HepG2 (cell line): ENCODE measurements around the gene SLC27A3. TPM values are rescaled to one million over a fixed set of nuclear protein-coding genes. Genes with fewer than 3 reads are reported as not detected.

Source experiments
- GABPA ChIP-seq, 2 experiments: IDR thresholded peaks; 2 replicates each; pipeline ENCODE4 v1.6.1; 2011 to 2016; ENCODE audit warnings: low read depth in 2 of 2, low read length in 1 of 2, missing biosample characterization in 1 of 2, missing genetic modification characterization in 1 of 2
- KLF13 ChIP-seq: sonication (generic); formaldehyde crosslinking; IDR thresholded peaks from 2 replicates; pipeline ENCODE4 v1.4.0; 2020; ENCODE audit warnings: mild to moderate bottlenecking, missing genetic modification reagents
- POLR2A ChIP-seq, 2 experiments: IDR thresholded peaks; 2 replicates each; pipeline ENCODE4 v1.6.1; 2011; ENCODE audit warnings: low read depth in 2 of 2, low read length in 2 of 2, mild to moderate bottlenecking in 1 of 2, moderate library complexity in 1 of 2; ENCODE audit not compliant: insufficient read depth in 1 of 2
- SOX6 ChIP-seq, 2 experiments: fragments of 450-650 bp in 1 of 2; sonication (generic) in 1 of 2; formaldehyde crosslinking in 1 of 2; IDR thresholded peaks; 2 replicates each; pipeline versions ENCODE4 v1.4.0 to v1.6.1; 2017 to 2020; ENCODE audit warnings: antibody characterized with exemption in 1 of 2, mild to moderate bottlenecking in 1 of 2, missing genetic modification reagents in 1 of 2
- ZNF7 ChIP-seq: IDR thresholded peaks from 2 replicates; pipeline ENCODE4 v1.6.1; 2016; ENCODE audit warnings: missing biosample characterization, missing genetic modification reagents
- ZNF839 ChIP-seq: sonication (generic); formaldehyde crosslinking; IDR thresholded peaks from 2 replicates; pipeline ENCODE4 v1.4.0; 2020; ENCODE audit warnings: missing genetic modification reagents, mild to moderate bottlenecking, borderline replicate concordance
- polyA plus RNA-seq, 8 experiments: library from polyadenylated mRNA; depleted of rRNA in 3 of 8; stranded (reverse) in 7 of 8; unstranded in 1 of 8; fragments of >200 nt; fragmentation: Illumina TruSeq in 4 of 8; extraction: Trizol in 4 of 8; gene quantifications; 2 replicates each; pipeline versions ENCODE4 v1.2.1 to v1.2.3, GENCODE V29; 2011 to 2016; ENCODE audit warnings: low read depth in 4 of 8, missing spikeins in 1 of 8, mixed read lengths in 1 of 8; ENCODE audit not compliant: insufficient read depth in 1 of 8
- total RNA-seq, 5 experiments: library from RNA; depleted of rRNA; stranded (reverse); fragments of >200 nt; fragmentation: Illumina TruSeq; extraction: Trizol; gene quantifications; 2 replicates each; pipeline ENCODE4 v1.2.3, GENCODE V29; 2016; ENCODE audit warnings: low read depth in 1 of 5
- TF ChIP-seq, protein P1 (sequence below): sonication (generic); formaldehyde crosslinking; IDR thresholded peaks from 2 replicates; pipeline ENCODE4 v1.4.0; 2020; ENCODE audit warnings: missing genetic modification reagents, borderline replicate concordance
- TF ChIP-seq, protein P2 (sequence below): IDR thresholded peaks from 2 replicates; pipeline ENCODE4 v1.4.0; 2020; ENCODE audit warnings: mild to moderate bottlenecking, missing genetic modification reagents
- TF ChIP-seq, protein P3 (sequence below): sonication (generic); formaldehyde crosslinking; IDR thresholded peaks from 2 replicates; pipeline ENCODE4 v1.4.0; 2020; ENCODE audit warnings: missing genetic modification reagents, borderline replicate concordance
- TF ChIP-seq, protein P4 (sequence below): sonication (generic); formaldehyde crosslinking; IDR thresholded peaks from 2 replicates; pipeline ENCODE4 v1.5.1; 2020; ENCODE audit warnings: mild to moderate bottlenecking, missing genetic modification reagents, borderline replicate concordance

Gene SLC27A3
- total and polyA plus RNA-seq, 2 of the 13 experiments (the other 11 are each of a cell fraction or from before 2014, with no cell fraction given): 4.3 to 10.3 TPM

DNA sequence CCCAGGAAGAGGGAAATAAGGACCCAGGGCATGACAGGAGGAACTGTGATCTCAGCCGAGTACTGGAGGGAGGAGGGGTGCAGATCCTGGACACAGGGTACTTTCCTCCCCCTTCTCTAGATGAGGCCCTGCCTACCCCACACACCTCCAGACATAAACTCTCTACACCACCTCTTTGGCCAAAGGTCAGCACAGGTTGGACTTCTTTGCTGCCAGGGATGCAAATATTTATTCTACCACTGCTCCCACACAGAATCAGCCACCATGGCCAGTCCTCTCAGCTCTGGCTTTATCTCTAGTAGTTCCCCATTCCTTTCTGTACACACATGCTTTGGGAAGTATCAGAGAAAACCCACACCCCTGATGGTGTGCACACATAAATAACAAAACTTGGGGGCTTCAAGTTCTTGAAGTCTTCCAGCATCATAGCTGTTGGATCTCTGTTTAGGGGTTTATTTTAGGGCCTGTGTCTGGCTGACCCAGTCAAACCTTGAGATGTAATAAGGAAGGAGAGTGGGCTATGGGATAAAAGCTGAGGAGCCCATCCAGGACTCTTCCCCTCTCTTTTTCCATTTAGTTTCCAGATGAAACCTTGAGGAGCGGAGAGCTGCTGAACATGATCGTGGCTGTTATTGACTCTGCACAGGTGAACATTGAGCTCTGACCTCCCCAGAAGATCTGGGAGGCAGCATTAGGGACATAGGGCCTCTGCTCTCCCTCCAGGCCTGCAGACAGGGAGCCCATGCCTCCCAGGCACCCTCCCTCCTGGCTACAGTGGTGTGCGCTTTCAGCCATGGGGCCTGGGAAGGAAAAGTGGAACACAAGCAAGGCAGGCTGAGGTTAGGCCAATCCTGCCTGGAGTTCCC lies 6.7 kb upstream of the SLC27A3 start (continued):
- TF ChIP-seq, protein P1, sequence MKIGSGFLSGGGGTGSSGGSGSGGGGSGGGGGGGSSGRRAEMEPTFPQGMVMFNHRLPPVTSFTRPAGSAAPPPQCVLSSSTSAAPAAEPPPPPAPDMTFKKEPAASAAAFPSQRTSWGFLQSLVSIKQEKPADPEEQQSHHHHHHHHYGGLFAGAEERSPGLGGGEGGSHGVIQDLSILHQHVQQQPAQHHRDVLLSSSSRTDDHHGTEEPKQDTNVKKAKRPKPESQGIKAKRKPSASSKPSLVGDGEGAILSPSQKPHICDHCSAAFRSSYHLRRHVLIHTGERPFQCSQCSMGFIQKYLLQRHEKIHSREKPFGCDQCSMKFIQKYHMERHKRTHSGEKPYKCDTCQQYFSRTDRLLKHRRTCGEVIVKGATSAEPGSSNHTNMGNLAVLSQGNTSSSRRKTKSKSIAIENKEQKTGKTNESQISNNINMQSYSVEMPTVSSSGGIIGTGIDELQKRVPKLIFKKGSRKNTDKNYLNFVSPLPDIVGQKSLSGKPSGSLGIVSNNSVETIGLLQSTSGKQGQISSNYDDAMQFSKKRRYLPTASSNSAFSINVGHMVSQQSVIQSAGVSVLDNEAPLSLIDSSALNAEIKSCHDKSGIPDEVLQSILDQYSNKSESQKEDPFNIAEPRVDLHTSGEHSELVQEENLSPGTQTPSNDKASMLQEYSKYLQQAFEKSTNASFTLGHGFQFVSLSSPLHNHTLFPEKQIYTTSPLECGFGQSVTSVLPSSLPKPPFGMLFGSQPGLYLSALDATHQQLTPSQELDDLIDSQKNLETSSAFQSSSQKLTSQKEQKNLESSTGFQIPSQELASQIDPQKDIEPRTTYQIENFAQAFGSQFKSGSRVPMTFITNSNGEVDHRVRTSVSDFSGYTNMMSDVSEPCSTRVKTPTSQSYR: peak; percentile 75; the same call in 1 of the 2 replicates
- TF ChIP-seq ZNF839: no peak
- TF ChIP-seq, protein P2, sequence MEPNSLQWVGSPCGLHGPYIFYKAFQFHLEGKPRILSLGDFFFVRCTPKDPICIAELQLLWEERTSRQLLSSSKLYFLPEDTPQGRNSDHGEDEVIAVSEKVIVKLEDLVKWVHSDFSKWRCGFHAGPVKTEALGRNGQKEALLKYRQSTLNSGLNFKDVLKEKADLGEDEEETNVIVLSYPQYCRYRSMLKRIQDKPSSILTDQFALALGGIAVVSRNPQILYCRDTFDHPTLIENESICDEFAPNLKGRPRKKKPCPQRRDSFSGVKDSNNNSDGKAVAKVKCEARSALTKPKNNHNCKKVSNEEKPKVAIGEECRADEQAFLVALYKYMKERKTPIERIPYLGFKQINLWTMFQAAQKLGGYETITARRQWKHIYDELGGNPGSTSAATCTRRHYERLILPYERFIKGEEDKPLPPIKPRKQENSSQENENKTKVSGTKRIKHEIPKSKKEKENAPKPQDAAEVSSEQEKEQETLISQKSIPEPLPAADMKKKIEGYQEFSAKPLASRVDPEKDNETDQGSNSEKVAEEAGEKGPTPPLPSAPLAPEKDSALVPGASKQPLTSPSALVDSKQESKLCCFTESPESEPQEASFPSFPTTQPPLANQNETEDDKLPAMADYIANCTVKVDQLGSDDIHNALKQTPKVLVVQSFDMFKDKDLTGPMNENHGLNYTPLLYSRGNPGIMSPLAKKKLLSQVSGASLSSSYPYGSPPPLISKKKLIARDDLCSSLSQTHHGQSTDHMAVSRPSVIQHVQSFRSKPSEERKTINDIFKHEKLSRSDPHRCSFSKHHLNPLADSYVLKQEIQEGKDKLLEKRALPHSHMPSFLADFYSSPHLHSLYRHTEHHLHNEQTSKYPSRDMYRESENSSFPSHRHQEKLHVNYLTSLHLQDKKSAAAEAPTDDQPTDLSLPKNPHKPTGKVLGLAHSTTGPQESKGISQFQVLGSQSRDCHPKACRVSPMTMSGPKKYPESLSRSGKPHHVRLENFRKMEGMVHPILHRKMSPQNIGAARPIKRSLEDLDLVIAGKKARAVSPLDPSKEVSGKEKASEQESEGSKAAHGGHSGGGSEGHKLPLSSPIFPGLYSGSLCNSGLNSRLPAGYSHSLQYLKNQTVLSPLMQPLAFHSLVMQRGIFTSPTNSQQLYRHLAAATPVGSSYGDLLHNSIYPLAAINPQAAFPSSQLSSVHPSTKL: peak; percentile 80
- TF ChIP-seq, protein P3, sequence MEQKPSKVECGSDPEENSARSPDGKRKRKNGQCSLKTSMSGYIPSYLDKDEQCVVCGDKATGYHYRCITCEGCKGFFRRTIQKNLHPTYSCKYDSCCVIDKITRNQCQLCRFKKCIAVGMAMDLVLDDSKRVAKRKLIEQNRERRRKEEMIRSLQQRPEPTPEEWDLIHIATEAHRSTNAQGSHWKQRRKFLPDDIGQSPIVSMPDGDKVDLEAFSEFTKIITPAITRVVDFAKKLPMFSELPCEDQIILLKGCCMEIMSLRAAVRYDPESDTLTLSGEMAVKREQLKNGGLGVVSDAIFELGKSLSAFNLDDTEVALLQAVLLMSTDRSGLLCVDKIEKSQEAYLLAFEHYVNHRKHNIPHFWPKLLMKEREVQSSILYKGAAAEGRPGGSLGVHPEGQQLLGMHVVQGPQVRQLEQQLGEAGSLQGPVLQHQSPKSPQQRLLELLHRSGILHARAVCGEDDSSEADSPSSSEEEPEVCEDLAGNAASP: peak; percentile 70
- TF ChIP-seq, protein P4, sequence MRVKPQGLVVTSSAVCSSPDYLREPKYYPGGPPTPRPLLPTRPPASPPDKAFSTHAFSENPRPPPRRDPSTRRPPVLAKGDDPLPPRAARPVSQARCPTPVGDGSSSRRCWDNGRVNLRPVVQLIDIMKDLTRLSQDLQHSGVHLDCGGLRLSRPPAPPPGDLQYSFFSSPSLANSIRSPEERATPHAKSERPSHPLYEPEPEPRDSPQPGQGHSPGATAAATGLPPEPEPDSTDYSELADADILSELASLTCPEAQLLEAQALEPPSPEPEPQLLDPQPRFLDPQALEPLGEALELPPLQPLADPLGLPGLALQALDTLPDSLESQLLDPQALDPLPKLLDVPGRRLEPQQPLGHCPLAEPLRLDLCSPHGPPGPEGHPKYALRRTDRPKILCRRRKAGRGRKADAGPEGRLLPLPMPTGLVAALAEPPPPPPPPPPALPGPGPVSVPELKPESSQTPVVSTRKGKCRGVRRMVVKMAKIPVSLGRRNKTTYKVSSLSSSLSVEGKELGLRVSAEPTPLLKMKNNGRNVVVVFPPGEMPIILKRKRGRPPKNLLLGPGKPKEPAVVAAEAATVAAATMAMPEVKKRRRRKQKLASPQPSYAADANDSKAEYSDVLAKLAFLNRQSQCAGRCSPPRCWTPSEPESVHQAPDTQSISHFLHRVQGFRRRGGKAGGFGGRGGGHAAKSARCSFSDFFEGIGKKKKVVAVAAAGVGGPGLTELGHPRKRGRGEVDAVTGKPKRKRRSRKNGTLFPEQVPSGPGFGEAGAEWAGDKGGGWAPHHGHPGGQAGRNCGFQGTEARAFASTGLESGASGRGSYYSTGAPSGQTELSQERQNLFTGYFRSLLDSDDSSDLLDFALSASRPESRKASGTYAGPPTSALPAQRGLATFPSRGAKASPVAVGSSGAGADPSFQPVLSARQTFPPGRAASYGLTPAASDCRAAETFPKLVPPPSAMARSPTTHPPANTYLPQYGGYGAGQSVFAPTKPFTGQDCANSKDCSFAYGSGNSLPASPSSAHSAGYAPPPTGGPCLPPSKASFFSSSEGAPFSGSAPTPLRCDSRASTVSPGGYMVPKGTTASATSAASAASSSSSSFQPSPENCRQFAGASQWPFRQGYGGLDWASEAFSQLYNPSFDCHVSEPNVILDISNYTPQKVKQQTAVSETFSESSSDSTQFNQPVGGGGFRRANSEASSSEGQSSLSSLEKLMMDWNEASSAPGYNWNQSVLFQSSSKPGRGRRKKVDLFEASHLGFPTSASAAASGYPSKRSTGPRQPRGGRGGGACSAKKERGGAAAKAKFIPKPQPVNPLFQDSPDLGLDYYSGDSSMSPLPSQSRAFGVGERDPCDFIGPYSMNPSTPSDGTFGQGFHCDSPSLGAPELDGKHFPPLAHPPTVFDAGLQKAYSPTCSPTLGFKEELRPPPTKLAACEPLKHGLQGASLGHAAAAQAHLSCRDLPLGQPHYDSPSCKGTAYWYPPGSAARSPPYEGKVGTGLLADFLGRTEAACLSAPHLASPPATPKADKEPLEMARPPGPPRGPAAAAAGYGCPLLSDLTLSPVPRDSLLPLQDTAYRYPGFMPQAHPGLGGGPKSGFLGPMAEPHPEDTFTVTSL (CRISPR knock-in tag): 0 out of 2 replicates have a peak, but pooled peaks have one; percentile 59
- TF ChIP-seq ZNF7: no peak
- no peak for TF ChIP-seq SOX6 (IDR thresholded peaks at IDR 0.05)
- TF ChIP-seq SOX6 (CRISPR knock-in tag; IDR thresholded peaks at IDR 0.05): peak; percentile 69; the same call in 1 of the 2 replicates
- no peak for TF ChIP-seq GABPA (IDR thresholded peaks at IDR 0.05; ENCODE audit: low read depth, low read length)
- TF ChIP-seq GABPA (CRISPR knock-in tag; IDR thresholded peaks at IDR 0.05; ENCODE audit: low read depth): peak; percentile 40; the same call in 1 of the 2 replicates
- TF ChIP-seq POLR2A (IDR thresholded peaks at IDR 0.05; ENCODE audit: insufficient read depth in 1 of 2, low read depth in 2 of 2, low read length in 2 of 2): peak in 1 of 2 experiments; percentile 35; a peak in 1 of 4 replicates
- no peak for TF ChIP-seq KLF13 (CRISPR knock-in tag)
